GM19452 (cell line): ENCODE measurements around the gene RAMAC.
"Not testable (repeated sequence)": the region's sequence is repeated elsewhere in the genome, so short reads cannot be mapped to it uniquely, and the experiment has no call there.

Experiments used
- ATAC-seq: cut with Tn5 transposase; IDR thresholded peaks from one replicate; pipeline ENCODE4 v1.9.1; 2021; ENCODE audit not compliant: unreplicated experiment

Gene RAMAC

GRCh38 chr15:83012076-83012426, 26.0 kb downstream of the RAMAC start:
- no peak for ATAC-seq

- no peak for ATAC-seq
Measured at GRCh38 chr15:83012636-83013035, 26.6 kb downstream of the RAMAC start.

GRCh38 chr15:83014205-83014653, 28.2 kb downstream of the RAMAC start:
- no peak for ATAC-seq

GRCh38 chr15:83015361-83015760, 29.4 kb downstream of the RAMAC start:
- no peak for ATAC-seq

- ATAC-seq, result no peak
Measured at GRCh38 chr15:83016906-83017305, 30.9 kb downstream of the RAMAC start.

- no peak for ATAC-seq
Measured at GRCh38 chr15:83018436-83018835, 32.4 kb downstream of the RAMAC start.

GRCh38 chr15:83030021-83030420, 44.0 kb downstream of the RAMAC start:
- no peak for ATAC-seq

- not testable (repeated sequence) for ATAC-seq
Measured at GRCh38 chr15:83031234-83031633, 45.2 kb downstream of the RAMAC start.

- ATAC-seq, result no peak
Measured at GRCh38 chr15:83036253-83036652, 50.2 kb downstream of the RAMAC start.

GRCh38 chr15:83039206-83039605, 53.2 kb downstream of the RAMAC start:
- no peak for ATAC-seq
